Right lobe of liver (tissue), 4 donors: ENCODE data around the gene COL25A1.

Source experiments
- POLR2A ChIP-seq: fragments of 450-650 bp; IDR thresholded peaks from one replicate; pipeline ENCODE4 v1.6.1; 2017; ENCODE audit warnings: antibody characterized with exemption, mild to moderate bottlenecking
- TF ChIP-seq, protein P1 (sequence below), 4 donors: fragments of 200-600 bp in 3 of 4; fragments of 450-650 bp in 1 of 4; IDR thresholded peaks; one replicate each; pipeline versions ENCODE4 v1.5.1 to v1.8.0; 2016 to 2022; ENCODE audit warnings: antibody characterized with exemption in 4 of 4, mild to moderate bottlenecking in 2 of 4
- donor health status: DM: no; HTN: no; CAD: no.
- donor health status: DM: no; HTN: no; CAD: no.
- donor health status: DM: no; HTN: yes; CAD: no.

DNA sequence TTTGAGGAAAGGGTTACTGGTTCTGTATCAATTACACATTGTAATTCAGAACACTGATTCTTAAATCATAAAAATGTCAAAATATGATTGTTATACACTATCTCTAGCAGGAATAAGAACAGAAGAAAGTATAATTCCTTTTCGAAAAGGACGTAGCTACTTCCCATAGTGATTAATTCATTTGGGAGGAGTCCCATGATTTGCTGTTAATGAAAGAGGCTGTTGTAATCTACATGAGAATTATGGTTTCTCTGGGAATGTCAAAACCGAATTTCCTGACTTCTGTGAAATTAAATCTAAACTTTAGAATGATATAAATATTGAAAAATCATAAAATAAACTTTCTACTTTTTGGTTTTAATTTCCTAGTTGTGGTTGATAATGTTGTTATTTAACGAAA, 348.5 kb downstream of the COL25A1 start:
- TF ChIP-seq, protein P1, sequence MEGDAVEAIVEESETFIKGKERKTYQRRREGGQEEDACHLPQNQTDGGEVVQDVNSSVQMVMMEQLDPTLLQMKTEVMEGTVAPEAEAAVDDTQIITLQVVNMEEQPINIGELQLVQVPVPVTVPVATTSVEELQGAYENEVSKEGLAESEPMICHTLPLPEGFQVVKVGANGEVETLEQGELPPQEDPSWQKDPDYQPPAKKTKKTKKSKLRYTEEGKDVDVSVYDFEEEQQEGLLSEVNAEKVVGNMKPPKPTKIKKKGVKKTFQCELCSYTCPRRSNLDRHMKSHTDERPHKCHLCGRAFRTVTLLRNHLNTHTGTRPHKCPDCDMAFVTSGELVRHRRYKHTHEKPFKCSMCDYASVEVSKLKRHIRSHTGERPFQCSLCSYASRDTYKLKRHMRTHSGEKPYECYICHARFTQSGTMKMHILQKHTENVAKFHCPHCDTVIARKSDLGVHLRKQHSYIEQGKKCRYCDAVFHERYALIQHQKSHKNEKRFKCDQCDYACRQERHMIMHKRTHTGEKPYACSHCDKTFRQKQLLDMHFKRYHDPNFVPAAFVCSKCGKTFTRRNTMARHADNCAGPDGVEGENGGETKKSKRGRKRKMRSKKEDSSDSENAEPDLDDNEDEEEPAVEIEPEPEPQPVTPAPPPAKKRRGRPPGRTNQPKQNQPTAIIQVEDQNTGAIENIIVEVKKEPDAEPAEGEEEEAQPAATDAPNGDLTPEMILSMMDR (IDR thresholded peaks at IDR 0.05) = no peak
- TF ChIP-seq POLR2A = no peak
